WTC11 (cell line): ENCODE data around the gene KIFC3. TPM values are rescaled to one million over a fixed set of nuclear protein-coding genes. Genes with fewer than 3 reads are reported as not detected.

ENCODE experiments used
- ATAC-seq: fragments of 200-7000 bp; cut with Tn5 transposase; 2 replicates; pipeline ENCODE4 v1.10.0; 2021; ENCODE audit warnings: mild to moderate bottlenecking, moderate library complexity
- CTCF ChIA-PET: fragments of 300-600 bp; sonication (Branson Sonifier 250); formaldehyde crosslinking; loops from one replicate; lab custom pipeline; 2021; ENCODE audit warnings: antibody characterized with exemption; lab: Charles Lee
- POLR2A ChIA-PET: fragments of 350-600 bp; sonication (Branson Sonifier 250); formaldehyde crosslinking; loops from one replicate; lab custom pipeline; 2021; ENCODE audit warnings: antibody characterized with exemption; lab: Charles Lee
- DNase-seq: peaks from one replicate; pipeline ENCODE4 v3.0.0; 2021; ENCODE audit warnings: low spot score
- H3K27ac Mint-ChIP-seq: 2 replicates; pipeline ENCODE4 v1.8.0; 2021; ENCODE audit warnings: mixed read lengths
- H3K27me3 Mint-ChIP-seq: 2 replicates; pipeline ENCODE4 v1.8.0; 2021; ENCODE audit warnings: low read depth, mild to moderate bottlenecking, moderate library complexity, mixed read lengths
- H3K36me3 Mint-ChIP-seq: 2 replicates; pipeline ENCODE4 v1.8.0; 2021; ENCODE audit warnings: mixed read lengths
- H3K4me1 Mint-ChIP-seq: 2 replicates; pipeline ENCODE4 v1.8.0; 2022; ENCODE audit warnings: mixed read lengths
- H3K4me3 Mint-ChIP-seq: 2 replicates; pipeline ENCODE4 v1.8.0; 2021; ENCODE audit warnings: mild to moderate bottlenecking, moderate library complexity, mixed read lengths
- H3K9me3 Mint-ChIP-seq: 2 replicates; pipeline ENCODE4 v1.8.0; 2021; ENCODE audit warnings: mixed read lengths
- CBFB ChIP-seq: sonication (generic); formaldehyde crosslinking; IDR thresholded peaks from 2 replicates; pipeline ENCODE4 v1.8.1; 2022; ENCODE audit warnings: mild to moderate bottlenecking, low read depth, missing genetic modification reagents
- CREB1 ChIP-seq: sonication (generic); formaldehyde crosslinking; IDR thresholded peaks from 2 replicates; pipeline ENCODE4 v1.8.0; 2023; ENCODE audit warnings: mild to moderate bottlenecking, missing genetic modification reagents
- CREM ChIP-seq: sonication (generic); formaldehyde crosslinking; IDR thresholded peaks from 2 replicates; pipeline ENCODE4 v1.8.1; 2022; ENCODE audit warnings: mild to moderate bottlenecking, missing genetic modification reagents, moderate library complexity
- FOXP1 ChIP-seq: sonication (generic); formaldehyde crosslinking; IDR thresholded peaks from 2 replicates; pipeline ENCODE4 v1.8.0; 2022; ENCODE audit warnings: missing genetic modification reagents, mild to moderate bottlenecking, moderate library complexity, borderline replicate concordance
- GABPB1 ChIP-seq: sonication (generic); formaldehyde crosslinking; IDR thresholded peaks from 2 replicates; pipeline ENCODE4 v1.8.1; 2023; ENCODE audit warnings: mild to moderate bottlenecking, missing genetic modification reagents
- HMGA2 ChIP-seq: fragments of 250-450 bp; sonication (Bioruptor Pico); IDR thresholded peaks from 2 replicates; pipeline ENCODE4 v1.4.0; 2021; ENCODE audit warnings: mild to moderate bottlenecking, moderate library complexity
- JAZF1 ChIP-seq: fragments of 250-450 bp; sonication (Bioruptor Pico); IDR thresholded peaks from 2 replicates; pipeline ENCODE4 v1.9.0; 2021; ENCODE audit warnings: moderate library complexity, mild to moderate bottlenecking, inconsistent platforms
- MYBL2 ChIP-seq: sonication (generic); formaldehyde crosslinking; IDR thresholded peaks from 2 replicates; pipeline ENCODE4 v1.8.1; 2023; ENCODE audit warnings: mild to moderate bottlenecking, moderate library complexity, missing genetic modification reagents
- NFYB ChIP-seq: sonication (generic); formaldehyde crosslinking; conservative IDR thresholded peaks from 2 replicates; pipeline ENCODE4 v1.8.0; 2022; ENCODE audit warnings: low read depth, missing genetic modification reagents
- NR2C2 ChIP-seq: sonication (generic); formaldehyde crosslinking; IDR thresholded peaks from 2 replicates; pipeline ENCODE4 v1.8.0; 2022; ENCODE audit warnings: mild to moderate bottlenecking, missing genetic modification reagents
- SMAD3 ChIP-seq: sonication (generic); formaldehyde crosslinking; IDR thresholded peaks from 2 replicates; pipeline ENCODE4 v1.8.0; 2022; ENCODE audit warnings: missing genetic modification reagents, mild to moderate bottlenecking, borderline replicate concordance
- ZNF263 ChIP-seq: sonication (generic); formaldehyde crosslinking; IDR thresholded peaks from 2 replicates; pipeline ENCODE4 v1.8.1; 2022; ENCODE audit warnings: low read depth, mild to moderate bottlenecking, moderate library complexity, missing genetic modification reagents
- ZNF671 ChIP-seq: fragments of 250-450 bp; sonication (Bioruptor Pico); IDR thresholded peaks from 2 replicates; pipeline ENCODE4 v1.8.0; 2021; ENCODE audit warnings: mild to moderate bottlenecking
- total RNA-seq: library from RNA; stranded (reverse); gene quantifications from 3 replicates; pipeline ENCODE4 v1.2.3, GENCODE V29; 2021
- TF ChIP-seq, protein P1 (sequence below): sonication (generic); formaldehyde crosslinking; IDR thresholded peaks from 2 replicates; pipeline ENCODE4 v1.8.1; 2023; ENCODE audit warnings: mild to moderate bottlenecking, moderate library complexity, missing genetic modification reagents
- TF ChIP-seq, protein P2 (sequence below): sonication (generic); formaldehyde crosslinking; IDR thresholded peaks from 2 replicates; pipeline ENCODE4 v1.8.1; 2022; ENCODE audit warnings: mild to moderate bottlenecking, missing genetic modification reagents, moderate library complexity, borderline replicate concordance
- TF ChIP-seq, protein P3 (sequence below): sonication (generic); formaldehyde crosslinking; IDR thresholded peaks from 2 replicates; pipeline ENCODE4 v1.8.0; 2022; ENCODE audit warnings: mild to moderate bottlenecking, missing genetic modification reagents
- TF ChIP-seq, protein P4 (sequence below): fragments of 250-450 bp; sonication (Bioruptor Pico); IDR thresholded peaks from 2 replicates; pipeline ENCODE4 v1.8.0; 2021; ENCODE audit warnings: mild to moderate bottlenecking
- TF ChIP-seq, protein P5 (sequence below): sonication (generic); formaldehyde crosslinking; IDR thresholded peaks from 2 replicates; pipeline ENCODE4 v1.8.0; 2023; ENCODE audit warnings: missing genetic modification reagents, mild to moderate bottlenecking, borderline replicate concordance

Gene KIFC3
- total RNA-seq, 1 experiment from 2014 or later, result 11.6 TPM

DNA sequence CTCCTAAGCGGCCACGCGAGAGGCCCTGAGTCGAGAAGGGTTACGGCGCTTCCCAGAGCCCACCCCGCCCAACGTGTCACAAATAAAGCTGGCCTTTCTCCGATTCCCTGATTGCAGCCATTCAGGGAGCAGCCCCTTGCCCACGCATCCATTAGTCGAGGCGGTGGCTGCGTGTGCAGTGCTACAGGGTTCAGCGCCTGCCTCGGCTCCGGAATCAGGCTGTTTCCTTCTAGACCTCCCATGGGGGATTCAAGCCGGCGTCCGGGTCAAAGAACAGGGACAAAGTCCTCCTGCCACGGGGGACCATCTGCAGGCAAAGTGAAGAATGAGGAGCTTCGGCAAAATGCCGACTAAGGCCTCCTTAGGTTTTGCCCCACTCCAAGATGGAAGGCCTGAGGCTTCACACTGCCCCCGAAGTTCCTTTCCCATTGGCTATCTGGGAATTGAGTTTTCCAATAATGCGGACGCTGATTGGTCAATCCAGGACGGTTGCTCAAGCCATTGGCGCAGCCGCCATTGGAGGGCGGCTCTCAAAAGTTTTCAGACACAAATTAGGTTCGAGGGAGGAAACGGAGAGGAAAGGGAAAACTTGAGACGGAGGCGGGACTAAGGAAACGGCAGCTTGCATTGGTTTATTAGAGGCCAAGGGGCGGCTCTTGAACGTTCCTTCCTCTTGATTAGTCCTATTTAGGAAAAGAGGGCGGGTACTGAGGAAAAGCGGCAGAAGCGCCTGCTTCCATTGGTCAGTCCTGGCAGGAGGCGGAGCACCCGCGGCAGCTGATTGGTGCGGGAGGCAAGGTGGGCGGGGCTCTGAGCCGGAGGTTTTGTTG is 67.2 kb downstream of the KIFC3 start (continued):
- TF ChIP-seq, protein P1, sequence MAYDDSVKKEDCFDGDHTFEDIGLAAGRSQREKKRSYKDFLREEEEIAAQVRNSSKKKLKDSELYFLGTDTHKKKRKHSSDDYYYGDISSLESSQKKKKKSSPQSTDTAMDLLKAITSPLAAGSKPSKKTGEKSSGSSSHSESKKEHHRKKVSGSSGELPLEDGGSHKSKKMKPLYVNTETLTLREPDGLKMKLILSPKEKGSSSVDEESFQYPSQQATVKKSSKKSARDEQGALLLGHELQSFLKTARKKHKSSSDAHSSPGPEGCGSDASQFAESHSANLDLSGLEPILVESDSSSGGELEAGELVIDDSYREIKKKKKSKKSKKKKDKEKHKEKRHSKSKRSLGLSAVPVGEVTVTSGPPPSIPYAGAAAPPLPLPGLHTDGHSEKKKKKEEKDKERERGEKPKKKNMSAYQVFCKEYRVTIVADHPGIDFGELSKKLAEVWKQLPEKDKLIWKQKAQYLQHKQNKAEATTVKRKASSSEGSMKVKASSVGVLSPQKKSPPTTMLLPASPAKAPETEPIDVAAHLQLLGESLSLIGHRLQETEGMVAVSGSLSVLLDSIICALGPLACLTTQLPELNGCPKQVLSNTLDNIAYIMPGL (CRISPR knock-in tag), result peak; percentile 58; the same call in 1 of the 2 replicates
- TF ChIP-seq CREM (CRISPR knock-in tag), result 0 out of 2 replicates have a peak, but pooled peaks have one; percentile 41
- TF ChIP-seq, protein P2, sequence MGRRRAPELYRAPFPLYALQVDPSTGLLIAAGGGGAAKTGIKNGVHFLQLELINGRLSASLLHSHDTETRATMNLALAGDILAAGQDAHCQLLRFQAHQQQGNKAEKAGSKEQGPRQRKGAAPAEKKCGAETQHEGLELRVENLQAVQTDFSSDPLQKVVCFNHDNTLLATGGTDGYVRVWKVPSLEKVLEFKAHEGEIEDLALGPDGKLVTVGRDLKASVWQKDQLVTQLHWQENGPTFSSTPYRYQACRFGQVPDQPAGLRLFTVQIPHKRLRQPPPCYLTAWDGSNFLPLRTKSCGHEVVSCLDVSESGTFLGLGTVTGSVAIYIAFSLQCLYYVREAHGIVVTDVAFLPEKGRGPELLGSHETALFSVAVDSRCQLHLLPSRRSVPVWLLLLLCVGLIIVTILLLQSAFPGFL (CRISPR knock-in tag), result no peak
- no peak for TF ChIP-seq CREB1 (CRISPR knock-in tag)
- no peak for TF ChIP-seq HMGA2
- TF ChIP-seq MYBL2, result 0 out of 2 replicates have a peak, but pooled peaks have one; percentile 71
- TF ChIP-seq, protein P3, sequence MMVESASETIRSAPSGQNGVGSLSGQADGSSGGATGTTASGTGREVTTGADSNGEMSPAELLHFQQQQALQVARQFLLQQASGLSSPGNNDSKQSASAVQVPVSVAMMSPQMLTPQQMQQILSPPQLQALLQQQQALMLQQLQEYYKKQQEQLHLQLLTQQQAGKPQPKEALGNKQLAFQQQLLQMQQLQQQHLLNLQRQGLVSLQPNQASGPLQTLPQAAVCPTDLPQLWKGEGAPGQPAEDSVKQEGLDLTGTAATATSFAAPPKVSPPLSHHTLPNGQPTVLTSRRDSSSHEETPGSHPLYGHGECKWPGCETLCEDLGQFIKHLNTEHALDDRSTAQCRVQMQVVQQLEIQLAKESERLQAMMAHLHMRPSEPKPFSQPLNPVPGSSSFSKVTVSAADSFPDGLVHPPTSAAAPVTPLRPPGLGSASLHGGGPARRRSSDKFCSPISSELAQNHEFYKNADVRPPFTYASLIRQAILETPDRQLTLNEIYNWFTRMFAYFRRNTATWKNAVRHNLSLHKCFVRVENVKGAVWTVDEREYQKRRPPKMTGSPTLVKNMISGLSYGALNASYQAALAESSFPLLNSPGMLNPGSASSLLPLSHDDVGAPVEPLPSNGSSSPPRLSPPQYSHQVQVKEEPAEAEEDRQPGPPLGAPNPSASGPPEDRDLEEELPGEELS (CRISPR knock-in tag), result peak; percentile 46; the same call in 1 of the 2 replicates
- TF ChIP-seq GABPB1 (CRISPR knock-in tag), result peak; percentile 39; the same call in 1 of the 2 replicates
- TF ChIP-seq, protein P4, sequence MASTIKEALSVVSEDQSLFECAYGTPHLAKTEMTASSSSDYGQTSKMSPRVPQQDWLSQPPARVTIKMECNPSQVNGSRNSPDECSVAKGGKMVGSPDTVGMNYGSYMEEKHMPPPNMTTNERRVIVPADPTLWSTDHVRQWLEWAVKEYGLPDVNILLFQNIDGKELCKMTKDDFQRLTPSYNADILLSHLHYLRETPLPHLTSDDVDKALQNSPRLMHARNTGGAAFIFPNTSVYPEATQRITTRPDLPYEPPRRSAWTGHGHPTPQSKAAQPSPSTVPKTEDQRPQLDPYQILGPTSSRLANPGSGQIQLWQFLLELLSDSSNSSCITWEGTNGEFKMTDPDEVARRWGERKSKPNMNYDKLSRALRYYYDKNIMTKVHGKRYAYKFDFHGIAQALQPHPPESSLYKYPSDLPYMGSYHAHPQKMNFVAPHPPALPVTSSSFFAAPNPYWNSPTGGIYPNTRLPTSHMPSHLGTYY (CRISPR knock-in tag), result no peak
- no peak for TF ChIP-seq ZNF671 (CRISPR knock-in tag)
- peak; percentile 94 for TF ChIP-seq NFYB (CRISPR knock-in tag)

DNA sequence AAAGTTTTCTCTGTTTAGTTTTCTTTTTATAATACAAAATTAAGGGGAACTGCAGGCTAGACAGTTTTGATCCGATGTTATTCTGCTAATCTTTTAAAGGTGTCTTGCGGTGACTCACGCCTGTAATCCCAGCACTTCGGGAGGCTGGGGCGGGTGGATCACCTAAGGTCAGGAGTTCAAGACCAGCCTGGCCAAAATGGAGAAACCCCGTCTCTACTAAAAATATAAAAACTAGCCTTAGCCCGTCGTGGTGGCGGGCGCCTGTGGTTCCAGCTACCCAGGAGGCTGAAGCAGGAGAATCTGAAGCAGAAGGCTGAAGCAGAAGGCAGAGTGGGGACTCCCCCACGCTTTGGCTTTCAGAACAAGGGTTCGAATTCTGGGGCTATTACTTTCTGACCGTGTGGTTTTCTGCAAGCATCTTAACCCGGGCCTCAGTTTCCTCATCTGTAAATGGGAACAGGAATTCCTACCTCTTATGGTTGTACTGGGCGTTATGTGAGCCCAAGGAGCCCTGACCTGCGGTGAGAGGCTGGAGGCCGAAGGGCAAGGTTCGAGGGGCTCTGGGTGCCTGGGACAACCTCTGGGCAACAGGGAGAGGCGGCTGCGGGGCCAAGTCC is 67.9 kb downstream of the KIFC3 start:
- Mint-ChIP-seq H3K4me3 (peak overlapping the region; percentile 98), H3K36me3 (no peaks in the 10 kb centered on the region), H3K27ac (peak overlapping the region; percentile 99; the same call in 1 of the 2 replicates), H3K9me3 (no peaks in the 10 kb centered on the region; the same call in 1 of the 2 replicates), H3K4me1 (peaks cover 16% of the 10 kb centered on the region), H3K27me3 (peaks cover 3% of the 10 kb centered on the region; the same call in 1 of the 2 replicates)
- ATAC-seq (no peak), DNase-seq (no peak)
- CTCF ChIA-PET, result interaction anchor here (1.2 to 3.0 kb wide), 9 partner anchors 10 to 298 kb away, joined by 4 to 19 read pairs (median 10); partner anchors contain the start of gene ADGRG3
- no peak for TF ChIP-seq JAZF1 (CRISPR knock-in tag)
- TF ChIP-seq FOXP1 (CRISPR knock-in tag), result no peak
- no peak for TF ChIP-seq NR2C2 (CRISPR knock-in tag)
- TF ChIP-seq ZNF263 (CRISPR knock-in tag), result no peak
- TF ChIP-seq CBFB, result no peak
- TF ChIP-seq, protein P5, sequence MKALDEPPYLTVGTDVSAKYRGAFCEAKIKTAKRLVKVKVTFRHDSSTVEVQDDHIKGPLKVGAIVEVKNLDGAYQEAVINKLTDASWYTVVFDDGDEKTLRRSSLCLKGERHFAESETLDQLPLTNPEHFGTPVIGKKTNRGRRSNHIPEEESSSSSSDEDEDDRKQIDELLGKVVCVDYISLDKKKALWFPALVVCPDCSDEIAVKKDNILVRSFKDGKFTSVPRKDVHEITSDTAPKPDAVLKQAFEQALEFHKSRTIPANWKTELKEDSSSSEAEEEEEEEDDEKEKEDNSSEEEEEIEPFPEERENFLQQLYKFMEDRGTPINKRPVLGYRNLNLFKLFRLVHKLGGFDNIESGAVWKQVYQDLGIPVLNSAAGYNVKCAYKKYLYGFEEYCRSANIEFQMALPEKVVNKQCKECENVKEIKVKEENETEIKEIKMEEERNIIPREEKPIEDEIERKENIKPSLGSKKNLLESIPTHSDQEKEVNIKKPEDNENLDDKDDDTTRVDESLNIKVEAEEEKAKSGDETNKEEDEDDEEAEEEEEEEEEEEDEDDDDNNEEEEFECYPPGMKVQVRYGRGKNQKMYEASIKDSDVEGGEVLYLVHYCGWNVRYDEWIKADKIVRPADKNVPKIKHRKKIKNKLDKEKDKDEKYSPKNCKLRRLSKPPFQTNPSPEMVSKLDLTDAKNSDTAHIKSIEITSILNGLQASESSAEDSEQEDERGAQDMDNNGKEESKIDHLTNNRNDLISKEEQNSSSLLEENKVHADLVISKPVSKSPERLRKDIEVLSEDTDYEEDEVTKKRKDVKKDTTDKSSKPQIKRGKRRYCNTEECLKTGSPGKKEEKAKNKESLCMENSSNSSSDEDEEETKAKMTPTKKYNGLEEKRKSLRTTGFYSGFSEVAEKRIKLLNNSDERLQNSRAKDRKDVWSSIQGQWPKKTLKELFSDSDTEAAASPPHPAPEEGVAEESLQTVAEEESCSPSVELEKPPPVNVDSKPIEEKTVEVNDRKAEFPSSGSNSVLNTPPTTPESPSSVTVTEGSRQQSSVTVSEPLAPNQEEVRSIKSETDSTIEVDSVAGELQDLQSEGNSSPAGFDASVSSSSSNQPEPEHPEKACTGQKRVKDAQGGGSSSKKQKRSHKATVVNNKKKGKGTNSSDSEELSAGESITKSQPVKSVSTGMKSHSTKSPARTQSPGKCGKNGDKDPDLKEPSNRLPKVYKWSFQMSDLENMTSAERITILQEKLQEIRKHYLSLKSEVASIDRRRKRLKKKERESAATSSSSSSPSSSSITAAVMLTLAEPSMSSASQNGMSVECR (CRISPR knock-in tag), result no peak
- TF ChIP-seq SMAD3 (CRISPR knock-in tag), result no peak
- POLR2A ChIA-PET, result interaction anchor here (1.5 to 1.9 kb wide), 2 partner anchors 51 to 59 kb away, joined by 4 to 5 read pairs; no protein-coding TSS in a partner anchor
